Right atrium auricular region (tissue), 2 donors: ENCODE measurements around the gene OR10A6. TPM values are rescaled to one million over a fixed set of nuclear protein-coding genes. Genes with fewer than 3 reads are reported as not detected.

Experiments used
- DNase-seq: peaks from one replicate; pipeline ENCODE4 v3.0.0-alpha.2; 2019; ENCODE audit warnings: low spot score
- H3K27ac ChIP-seq, 2 donors: fragments of 200-600 bp; sonication (generic); 1 replicate in 1 of 2; 2 replicates in 1 of 2; pipeline ENCODE4 v1.5.1; 2016 to 2019
- H3K27me3 ChIP-seq, 2 donors: fragments of 200-600 bp; sonication (generic); one replicate each; pipeline versions ENCODE4 v1.5.1 to v1.6.0; 2017 to 2019
- H3K36me3 ChIP-seq: fragments of 200-600 bp; sonication (generic); one replicate; pipeline ENCODE4 v1.5.1; 2016
- H3K4me1 ChIP-seq, 2 donors: fragments of 200-600 bp; sonication (generic); one replicate each; pipeline versions ENCODE4 v1.5.1 to v1.6.0; 2017 to 2019
- H3K4me3 ChIP-seq, 2 donors: fragments of 200-600 bp; sonication (generic); 1 replicate in 1 of 2; 2 replicates in 1 of 2; pipeline ENCODE4 v1.5.1; 2017 to 2019; ENCODE audit warnings: mild to moderate bottlenecking in 1 of 2, moderate library complexity in 1 of 2
- H3K9me3 ChIP-seq, 2 donors: fragments of 200-600 bp; sonication (generic); one replicate each; pipeline ENCODE4 v1.5.1; 2019
- CTCF ChIP-seq, 2 donors: fragments of 200-600 bp; sonication (generic); IDR thresholded peaks; one replicate each; pipeline ENCODE4 v1.5.1; 2019; ENCODE audit warnings: antibody characterized with exemption in 2 of 2
- total RNA-seq, 2 donors: library from RNA; depleted of rRNA; stranded (reverse); fragments of >200 nt; gene quantifications; one replicate each; pipeline ENCODE4 v1.1.0, GENCODE V29; 2016

Gene OR10A6
- total RNA-seq, 2 donors from 2014 or later: not detected

DNA sequence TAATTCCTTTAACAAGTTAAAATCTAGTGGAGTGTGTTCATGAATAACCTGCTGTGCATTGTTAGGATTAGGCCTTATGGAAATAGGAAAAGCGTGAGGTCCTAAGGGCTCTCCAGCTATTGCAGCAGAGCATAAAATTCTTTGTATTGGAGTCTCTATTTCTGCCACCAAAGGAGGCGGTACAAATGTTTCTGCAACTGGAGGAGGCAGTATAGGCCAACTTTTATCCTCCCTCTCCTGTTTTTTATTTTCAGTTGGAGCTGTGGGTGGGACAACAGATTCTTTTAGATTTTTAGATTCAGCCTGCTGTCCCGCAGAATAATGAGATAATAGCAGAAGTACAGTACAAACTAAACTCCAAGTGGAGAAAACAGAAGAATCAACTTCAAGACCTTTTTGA, 26.2 kb downstream of the OR10A6 start:
- H3K4me3 ChIP-seq: no peak overlapping the region
- TF ChIP-seq CTCF (IDR thresholded peaks at IDR 0.05): no peak
- H3K36me3 ChIP-seq: no peaks in the 10 kb centered on the region
- H3K9me3 ChIP-seq: no peaks in the 10 kb centered on the region
- no peaks in the 10 kb centered on the region for H3K4me1 ChIP-seq
- H3K27ac ChIP-seq: no peak overlapping the region
- H3K27me3 ChIP-seq: no peaks in the 10 kb centered on the region
- no peak for DNase-seq

DNA sequence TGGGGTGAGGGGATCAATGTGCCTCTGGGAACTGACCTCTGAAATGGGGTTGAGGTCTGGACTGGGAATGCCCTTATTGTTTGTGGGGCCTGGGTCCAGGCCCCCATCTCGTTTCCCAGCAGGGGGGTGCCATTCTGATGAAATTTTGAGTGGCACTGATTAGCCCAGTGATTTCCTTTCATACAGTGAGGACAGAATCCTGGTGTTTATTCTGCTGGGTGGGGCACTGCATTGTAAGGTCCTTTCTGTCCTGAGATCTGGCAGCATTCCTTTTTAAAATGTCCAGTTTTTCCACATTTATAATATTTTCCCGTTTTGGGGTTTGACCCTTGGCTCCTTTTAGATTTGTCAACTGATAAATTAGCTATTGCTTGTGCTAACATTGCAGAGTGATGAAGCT, 27.1 kb downstream of the OR10A6 start:
- Histone ChIP-seq H3K27ac (no peak overlapping the region), H3K36me3 (no peaks in the 10 kb centered on the region), H3K27me3 (no peaks in the 10 kb centered on the region), H3K4me1 (no peaks in the 10 kb centered on the region), H3K9me3 (no peaks in the 10 kb centered on the region), H3K4me3 (no peak overlapping the region)
- TF ChIP-seq CTCF (IDR thresholded peaks at IDR 0.05): no peak
- DNase-seq: no peak

DNA sequence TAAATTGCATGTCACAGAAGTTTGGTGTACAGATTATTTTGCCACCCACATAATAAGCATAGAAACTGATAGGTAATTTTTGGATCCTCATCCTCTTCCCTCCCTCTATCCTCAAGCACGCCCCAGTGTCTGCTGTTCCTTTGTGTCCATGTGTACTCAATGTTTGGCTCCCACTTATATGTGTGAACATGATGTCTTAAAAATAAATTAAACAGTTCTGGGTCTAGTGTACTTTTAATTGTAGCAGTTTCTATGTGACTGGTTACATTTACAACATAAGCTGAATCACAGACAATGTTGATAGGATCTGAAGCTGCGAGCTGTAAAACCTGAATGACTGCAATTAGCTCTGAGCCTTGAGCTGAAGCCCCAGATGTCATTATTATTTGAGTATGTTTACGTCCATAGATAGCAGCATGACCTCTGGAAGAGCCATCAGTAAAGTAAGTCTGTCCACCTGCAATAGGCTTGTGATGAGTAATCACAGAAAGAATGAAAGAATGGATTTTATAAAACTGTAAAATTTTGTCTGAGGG, 29.7 kb downstream of the OR10A6 start:
- H3K27me3 ChIP-seq: no peaks in the 10 kb centered on the region
- no peaks in the 10 kb centered on the region for H3K36me3 ChIP-seq
- H3K4me1 ChIP-seq: no peaks in the 10 kb centered on the region
- no peak overlapping the region for H3K4me3 ChIP-seq
- DNase-seq: no peak
- no peak for TF ChIP-seq CTCF (IDR thresholded peaks at IDR 0.05)
- no peaks in the 10 kb centered on the region for H3K9me3 ChIP-seq
- no peak overlapping the region for H3K27ac ChIP-seq

DNA sequence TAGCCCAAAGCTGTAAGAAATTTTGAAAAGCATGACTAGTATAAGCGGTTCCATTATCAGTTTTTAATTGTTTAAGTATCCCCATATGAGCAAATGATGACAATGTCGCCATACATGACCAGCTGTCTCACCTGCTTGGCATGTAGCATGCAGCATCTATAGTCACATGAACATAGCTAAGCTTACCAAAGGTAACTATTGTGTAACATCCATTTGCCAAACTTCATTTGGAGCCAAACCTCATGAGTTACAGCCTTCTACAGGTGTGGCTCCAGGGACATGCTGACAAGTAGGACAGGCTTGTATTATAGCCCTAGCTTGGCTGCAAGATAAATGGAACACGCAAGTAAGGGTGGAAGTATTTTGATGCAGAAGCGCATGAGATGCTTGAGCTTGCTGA, 30.4 kb downstream of the OR10A6 start:
- no peak overlapping the region for H3K27ac ChIP-seq
- no peaks in the 10 kb centered on the region for H3K27me3 ChIP-seq
- no peaks in the 10 kb centered on the region for H3K36me3 ChIP-seq
- no peaks in the 10 kb centered on the region for H3K4me1 ChIP-seq
- H3K4me3 ChIP-seq: no peak overlapping the region
- H3K9me3 ChIP-seq: no peaks in the 10 kb centered on the region
- no peak for DNase-seq
- no peak for TF ChIP-seq CTCF (IDR thresholded peaks at IDR 0.05)

- no peak for DNase-seq
Observed at GRCh38 chr11:7899418-7899817, 31.6 kb downstream of the OR10A6 start.

More at GRCh38 chr11:7899418-7899817, 31.6 kb downstream of the OR10A6 start:
- no peaks in the 10 kb centered on the region for H3K4me1 ChIP-seq
- H3K36me3 ChIP-seq: no peaks in the 10 kb centered on the region
- H3K27ac ChIP-seq: no peak overlapping the region
- no peak for TF ChIP-seq CTCF (IDR thresholded peaks at IDR 0.05)
- H3K9me3 ChIP-seq: no peaks in the 10 kb centered on the region
- no peak overlapping the region for H3K4me3 ChIP-seq
- no peaks in the 10 kb centered on the region for H3K27me3 ChIP-seq
